Stimulated activated CD8-positive, alpha-beta memory T cell treated with anti-CD3 and anti-CD28 coated beads, Interleukin-15, amount 100 ng/mL, for 4 hours (primary cell): ENCODE measurements around the gene PALLD.

Experiments
- DNase-seq, 2 donors: peaks; one replicate each; pipeline ENCODE4 v3.0.0-alpha.2; 2020; ENCODE audit warnings: low read depth in 2 of 2

PALLD gene

GRCh38 chr4:168647646-168648375 lies 151.0 kb downstream of the PALLD start:
- no peak for DNase-seq

DNA sequence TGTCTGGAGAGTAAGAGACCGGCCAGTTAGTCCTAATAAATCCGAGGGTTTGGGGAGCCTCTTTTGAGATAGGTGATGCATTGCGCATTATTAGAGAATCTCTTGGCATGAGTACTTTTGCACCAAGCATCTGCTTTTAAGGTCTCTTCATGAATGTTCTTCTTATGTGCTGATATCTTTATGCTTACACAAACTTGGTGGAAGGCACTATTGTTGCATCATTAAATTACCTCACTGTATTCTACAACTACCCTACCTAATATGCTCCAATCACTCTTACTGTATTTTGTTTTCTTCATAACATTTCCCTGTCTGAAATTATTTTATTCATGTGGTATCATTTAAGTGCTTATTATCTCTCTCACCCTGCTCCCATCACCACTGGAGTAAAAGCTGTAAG lies 151.6 kb downstream of the PALLD start:
- DNase-seq: no peak

GRCh38 chr4:168648929-168649328 lies 152.1 kb downstream of the PALLD start:
- DNase-seq: no peak

DNA sequence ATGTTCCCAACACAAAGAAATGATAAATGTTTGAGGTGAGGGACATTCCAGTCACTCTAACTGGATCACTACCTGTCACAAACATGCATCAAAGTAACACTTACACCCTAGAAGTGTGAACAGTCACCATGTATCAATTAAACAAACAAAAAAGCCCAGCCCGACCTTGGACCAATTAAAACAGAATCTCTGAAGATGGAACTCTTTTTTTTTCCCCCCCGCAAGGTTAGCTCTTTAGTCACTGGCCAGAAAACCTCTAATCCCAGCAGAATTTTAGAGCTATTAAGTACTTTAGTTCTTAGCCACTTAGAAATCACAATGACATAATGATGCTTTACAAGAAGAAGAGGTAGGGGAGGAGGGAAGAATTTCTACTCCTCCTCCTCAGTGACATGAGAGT lies 154.5 kb downstream of the PALLD start:
- DNase-seq: no peak

DNA sequence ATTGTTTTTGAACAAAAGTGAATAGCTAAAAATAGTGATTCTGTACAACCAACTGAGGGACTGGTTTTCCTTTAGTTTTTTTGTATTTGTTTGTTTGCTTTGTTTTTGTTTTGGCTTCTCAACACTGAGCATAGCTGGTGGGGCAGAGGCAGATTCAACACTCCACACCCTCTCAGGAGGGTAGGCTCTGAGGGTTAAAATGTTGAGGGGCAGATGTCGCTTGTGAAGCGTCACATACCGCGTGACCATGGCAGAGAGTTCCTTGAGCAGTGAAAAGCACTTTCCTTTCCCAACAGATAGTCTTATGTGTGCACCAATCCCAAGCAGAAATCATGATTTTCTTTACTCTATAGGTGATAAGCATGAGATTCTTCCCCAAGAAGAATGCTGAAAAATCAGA lies 155.0 kb downstream of the PALLD start:
- DNase-seq: no peak

DNA sequence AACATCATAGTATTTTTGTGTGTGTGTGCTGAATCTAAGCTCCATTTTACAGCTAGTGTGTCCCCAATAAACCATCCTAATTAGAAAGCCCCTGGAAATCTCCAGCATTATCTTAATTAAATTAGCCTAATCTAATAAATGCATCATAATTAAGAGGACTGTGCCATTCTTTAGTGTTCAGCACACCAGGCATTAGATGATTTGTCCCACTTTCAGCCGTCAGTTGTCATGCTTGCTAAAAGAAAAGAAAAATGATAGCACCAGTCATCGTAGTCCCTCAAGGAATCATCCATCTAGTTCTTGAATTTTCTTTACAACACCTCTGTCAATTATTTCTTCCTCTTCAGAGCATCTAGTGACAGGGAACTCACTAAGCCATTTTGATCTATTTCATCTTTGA lies 155.9 kb downstream of the PALLD start:
- no peak for DNase-seq

- DNase-seq: no peak
Measured at GRCh38 chr4:168654104-168654847, 157.4 kb downstream of the PALLD start.

- DNase-seq: no peak
Measured at GRCh38 chr4:168654848-168655174, 158.0 kb downstream of the PALLD start.

DNA sequence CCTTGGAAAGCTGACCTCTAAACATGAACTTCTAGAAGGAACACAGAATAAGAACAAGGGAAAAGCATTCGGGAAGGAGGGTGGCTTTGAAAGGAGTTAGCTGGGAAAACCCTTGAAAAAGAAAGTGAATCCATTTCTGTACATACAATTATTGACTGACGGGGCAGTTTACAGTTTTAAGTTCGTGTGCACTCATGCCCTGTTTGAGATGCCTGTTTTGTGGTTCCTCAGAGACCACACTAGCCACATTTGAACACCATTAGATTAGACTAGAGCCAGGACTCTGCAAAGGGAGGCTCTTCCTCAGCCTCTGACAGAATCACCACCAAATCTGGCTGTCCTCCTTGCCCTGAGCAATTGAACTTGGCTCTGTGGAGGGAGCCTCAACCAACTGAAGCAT lies 158.3 kb downstream of the PALLD start:
- DNase-seq: no peak

DNA sequence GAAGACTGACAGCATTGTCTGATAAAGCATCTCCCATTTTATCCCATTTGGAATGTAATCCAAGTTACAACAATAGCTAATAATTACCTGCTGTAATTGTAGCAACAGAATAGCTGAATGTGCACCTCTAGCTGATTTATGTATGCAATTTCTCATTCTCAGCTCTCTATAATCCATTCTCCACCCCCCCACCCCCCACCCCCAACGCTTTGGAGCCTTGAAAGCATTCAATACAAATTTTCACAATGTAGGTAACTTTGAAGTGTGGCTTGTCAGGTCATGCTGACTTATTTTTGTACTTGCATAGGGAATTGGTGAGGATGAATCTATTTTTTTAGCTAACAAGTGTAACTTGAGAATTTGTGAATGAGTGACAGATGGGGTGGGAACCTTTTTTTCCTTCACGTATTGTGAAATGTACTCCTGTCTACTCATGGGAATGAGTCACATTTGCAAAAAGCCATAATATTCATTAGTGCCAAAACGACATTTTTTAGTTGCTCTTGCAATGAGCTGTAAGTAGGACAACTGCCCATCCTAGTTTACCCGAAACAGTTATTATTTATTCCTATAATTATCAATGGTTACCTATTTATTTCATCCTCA lies 159.3 kb downstream of the PALLD start:
- no peak for DNase-seq

DNA sequence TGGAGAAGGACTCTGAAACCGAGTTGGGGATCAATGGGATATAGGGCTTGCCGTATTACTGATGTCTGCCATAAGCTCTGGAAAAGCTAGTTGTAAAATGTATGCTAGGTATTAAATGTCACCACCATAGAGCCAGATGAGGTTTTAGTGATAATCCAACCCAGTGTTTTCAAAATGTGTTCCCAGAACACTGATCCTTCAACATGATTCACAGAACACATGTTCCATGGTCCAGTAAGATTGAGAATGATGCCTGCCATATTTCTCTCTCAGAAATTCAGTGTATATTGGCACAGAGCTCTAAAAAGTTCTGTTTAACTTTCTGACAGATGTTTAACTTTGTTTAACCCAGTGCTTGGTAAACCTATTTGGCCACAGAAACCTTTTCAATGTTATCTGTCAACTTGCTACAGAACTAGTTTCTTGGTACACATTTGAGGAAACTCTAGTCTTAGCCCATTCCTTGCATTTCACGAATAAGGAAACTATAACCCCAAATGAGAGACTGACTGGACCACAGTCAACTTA lies 160.2 kb downstream of the PALLD start:
- DNase-seq: no peak

DNA sequence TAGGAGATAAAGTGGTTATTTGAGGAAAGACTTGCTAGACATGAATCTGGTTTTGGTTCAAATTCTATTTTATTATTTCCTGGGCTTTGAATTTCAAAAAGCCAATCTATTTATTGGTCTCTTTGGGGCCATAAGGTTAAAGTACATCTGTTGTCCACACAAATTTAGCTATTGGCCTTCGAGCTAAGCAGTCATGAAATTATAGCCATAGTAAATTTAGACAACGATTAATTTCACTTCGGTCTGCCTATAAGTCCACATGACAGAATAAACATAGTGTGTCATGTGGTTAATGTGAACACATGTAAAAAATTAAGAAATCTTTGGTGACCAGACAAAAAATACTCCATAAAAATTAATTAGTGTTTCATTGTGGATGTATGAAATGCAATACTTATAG lies 161.9 kb downstream of the PALLD start:
- DNase-seq: no peak

GRCh38 chr4:168659741-168660465 lies 163.1 kb downstream of the PALLD start:
- DNase-seq: no peak

DNA sequence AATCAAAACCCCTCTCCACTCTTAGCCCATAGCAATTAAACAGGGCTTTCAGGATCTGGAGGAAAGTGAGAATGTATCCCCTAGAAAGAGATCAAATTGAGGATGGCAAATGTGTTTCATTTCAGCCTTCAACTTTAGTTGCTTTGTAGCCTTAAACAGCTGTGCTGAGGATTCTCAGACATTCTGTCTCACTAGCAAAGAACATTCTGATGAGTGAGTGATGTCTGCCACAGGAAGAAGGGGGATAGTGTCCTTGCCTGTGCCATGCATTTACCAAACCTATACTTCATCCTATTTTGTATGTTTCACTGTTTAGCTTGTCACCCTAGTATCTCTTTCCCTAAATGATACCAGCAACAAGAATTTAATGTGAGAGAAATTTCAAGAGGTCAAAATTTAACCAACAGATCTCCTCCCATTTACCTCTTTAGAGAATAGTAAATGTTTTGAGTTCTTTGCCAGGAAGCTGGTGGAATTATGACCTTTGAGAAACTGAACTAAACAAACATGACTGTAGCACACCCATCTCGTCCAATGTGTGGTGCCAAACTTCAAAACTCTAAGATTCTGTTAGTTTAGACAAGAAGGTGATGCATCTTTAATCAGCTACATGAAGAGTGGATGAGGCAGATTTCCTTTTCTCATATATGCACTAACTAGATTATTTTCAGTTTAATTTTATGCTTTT lies 165.6 kb downstream of the PALLD start:
- DNase-seq: no peak

DNA sequence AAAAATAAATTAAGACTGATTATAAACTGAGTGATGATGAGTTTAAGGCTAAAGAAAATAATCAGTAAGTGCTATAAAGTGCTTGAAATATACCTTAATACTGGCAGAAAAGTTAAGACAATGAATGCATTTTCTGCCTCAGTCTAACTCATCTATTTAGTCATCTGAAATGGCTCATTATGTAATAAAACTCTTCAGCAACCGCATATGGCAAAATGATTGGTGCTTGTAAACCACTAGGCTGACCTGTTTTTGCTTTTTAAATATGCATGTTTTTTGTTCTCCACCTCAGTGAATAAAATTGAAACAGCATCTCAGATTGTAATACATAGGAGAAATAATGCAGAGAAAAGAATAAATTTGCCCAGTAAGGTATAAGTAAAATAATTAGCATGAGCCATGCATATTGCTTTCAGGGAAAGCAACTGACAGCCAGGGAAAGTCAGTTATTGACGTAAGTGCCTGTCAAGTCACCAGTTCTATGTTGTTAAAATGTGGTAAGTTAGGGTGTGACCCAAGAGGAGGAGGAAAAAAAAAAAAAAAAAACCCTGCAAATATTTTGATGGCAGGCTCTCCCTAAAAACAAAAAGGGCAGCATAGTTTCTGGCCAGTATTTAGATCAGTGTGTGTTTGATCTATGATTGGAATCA lies 167.5 kb downstream of the PALLD start:
- no peak for DNase-seq

DNA sequence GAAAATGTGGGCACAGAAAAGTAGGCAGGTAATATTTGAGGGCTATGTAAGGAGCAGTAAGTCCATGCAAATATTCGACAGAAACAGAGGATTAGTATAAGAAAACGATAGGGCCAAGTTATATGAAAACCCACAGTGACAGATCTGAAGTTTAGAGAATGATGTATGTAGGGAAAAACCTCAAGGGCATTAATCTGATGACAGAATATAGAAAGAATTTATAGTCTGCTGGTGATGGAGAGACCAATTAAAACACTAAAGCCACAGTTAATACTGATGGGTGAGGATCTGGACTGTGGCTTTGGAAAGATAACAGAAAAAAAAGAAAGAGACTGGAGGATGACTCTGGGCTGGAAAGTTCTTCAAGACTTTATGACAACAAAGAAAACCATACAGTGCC lies 169.7 kb downstream of the PALLD start:
- no peak for DNase-seq

DNA sequence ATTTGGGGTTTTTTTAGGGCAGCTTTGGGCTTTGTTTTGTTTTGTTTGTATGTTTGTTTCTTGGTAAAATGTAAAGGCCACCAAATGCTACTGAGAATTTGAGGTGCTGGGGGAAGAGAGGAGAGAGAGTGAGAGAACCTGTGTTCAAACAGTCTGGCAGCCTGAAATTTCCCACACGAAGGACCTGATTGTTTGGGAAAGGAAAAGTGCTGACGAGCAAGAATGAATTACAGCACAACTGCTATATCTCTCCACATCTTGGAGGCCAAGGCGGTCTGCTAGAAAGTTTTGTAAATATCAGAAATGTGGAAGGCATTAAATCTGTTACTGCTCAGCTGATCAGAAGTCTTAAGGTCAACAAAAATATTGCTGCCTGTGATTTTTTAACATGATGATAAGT lies 170.5 kb downstream of the PALLD start:
- DNase-seq: no peak

DNA sequence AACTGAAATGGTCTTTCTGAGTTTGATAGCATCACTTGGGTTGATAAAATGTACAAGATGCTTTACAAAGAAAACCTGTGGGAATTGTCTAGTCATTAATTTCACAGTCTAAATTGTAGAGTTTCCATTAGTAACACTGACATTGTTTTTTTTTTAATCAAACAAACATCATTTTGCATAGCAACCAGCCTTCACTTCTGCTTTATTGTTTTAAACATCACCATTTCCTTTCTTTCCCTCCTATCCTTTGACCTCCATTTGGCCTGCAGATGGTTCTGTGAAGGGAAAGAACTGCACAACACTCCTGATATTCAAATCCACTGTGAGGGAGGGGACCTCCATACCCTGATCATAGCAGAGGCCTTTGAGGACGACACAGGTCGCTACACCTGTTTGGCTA lies 171.1 kb downstream of the PALLD start:
- no peak for DNase-seq

GRCh38 chr4:168673476-168673875 lies 176.6 kb downstream of the PALLD start:
- no peak for DNase-seq

GRCh38 chr4:168674077-168674747 lies 177.4 kb downstream of the PALLD start:
- no peak for DNase-seq

GRCh38 chr4:168674866-168675265 lies 178.0 kb downstream of the PALLD start:
- DNase-seq: no peak
